ENCODE data around the gene CLDN24. TPM values are rescaled to one million over a fixed set of nuclear protein-coding genes. Genes with fewer than 3 reads are reported as not detected.

The CLDN24 gene
- total RNA-seq, 1 experiment from 2014 or later: not detected

- ATAC-seq: no peak
- ChIA-PET POLR2A (no interaction called here), RAD21 (ENCODE audit: low non-redundant PET in 1 of 2, low total read pairs in 2 of 2, uncharacterized antibody in 2 of 2, unreplicated experiment in 2 of 2) (no interaction called here), CTCF (no interaction called here)
- Histone ChIP-seq H3K79me2 (ENCODE audit: insufficient read depth, low read length) (no peaks in the 10 kb centered on the region), H3K9ac (ENCODE audit: low read length) (no peak overlapping the region), H3K36me3 (ENCODE audit: control insufficient read depth in 1 of 2, insufficient read depth in 2 of 2, low read length in 2 of 2) (peaks cover 15 to 41% of the 10 kb centered on the region in 2 experiments), H3K4me1 (ENCODE audit: control insufficient read depth in 1 of 2, insufficient read depth in 2 of 2, low read length in 2 of 2) (no peaks in the 10 kb centered on the region), H3K4me2 (ENCODE audit: low read length) (no peak overlapping the region), H3K9me2 (ENCODE audit: insufficient read depth) (no peaks in the 10 kb centered on the region), H3K27me3 (ENCODE audit: insufficient read depth, low read length) (no peaks in the 10 kb centered on the region), H3K4me3 (replicated peaks in 1 of 2; ENCODE audit: low read depth in 1 of 2, low read length in 2 of 2) (no peak overlapping the region), H3K9me3 (ENCODE audit: control insufficient read depth in 1 of 2, insufficient read depth in 1 of 2, low read depth in 1 of 2, low read length in 2 of 2) (no peaks in the 10 kb centered on the region), H2AFZ (ENCODE audit: low read depth, low read length, poor library complexity, severe bottlenecking) (no peak overlapping the region), H3K27ac (ENCODE audit: low read depth, low read length) (no peak overlapping the region), H4K20me1 (ENCODE audit: insufficient read depth) (no peaks in the 10 kb centered on the region)
- TF ChIP-seq EGR1 (IDR thresholded peaks at IDR 0.05; ENCODE audit: low read depth) (no peak), EZH2 (IDR thresholded peaks at IDR 0.05) (no peak), SP1 (IDR thresholded peaks at IDR 0.05; ENCODE audit: low read depth) (no peak), ZBTB33 (IDR thresholded peaks at IDR 0.05; ENCODE audit: extremely low read depth, insufficient replicate concordance, low read length) (no peak), CTCF (IDR thresholded peaks at IDR 0.05 in 2 of 3, conservative IDR thresholded peaks at IDR 0.05 in 1 of 3; ENCODE audit: borderline replicate concordance in 1 of 3, insufficient read depth in 1 of 3, low read depth in 2 of 3, low read length in 2 of 3) (no peak), RAD21 (IDR thresholded peaks at IDR 0.05; ENCODE audit: low read depth) (no peak), ELF1 (IDR thresholded peaks at IDR 0.05; ENCODE audit: borderline replicate concordance, low read depth) (no peak), CBX3 (IDR thresholded peaks at IDR 0.05; ENCODE audit: low read depth) (no peak), YY1 (IDR thresholded peaks at IDR 0.05; ENCODE audit: extremely low read depth, insufficient replicate concordance, low read depth, low read length) (no peak), SIN3A (IDR thresholded peaks at IDR 0.05; ENCODE audit: low read depth) (no peak), POLR2AphosphoS5 (IDR thresholded peaks at IDR 0.05; ENCODE audit: low read depth, low read length) (no peak), REST (IDR thresholded peaks at IDR 0.05; ENCODE audit: low read depth) (no peak), CEBPB (IDR thresholded peaks at IDR 0.05; ENCODE audit: low read depth) (no peak), JUND (IDR thresholded peaks at IDR 0.05) (no peak), TCF7L2 (IDR thresholded peaks at IDR 0.05; ENCODE audit: borderline replicate concordance, extremely low read depth, insufficient read depth, insufficient read length) (no peak), FOSL1 (IDR thresholded peaks at IDR 0.05; ENCODE audit: low read depth) (no peak), EZH2phosphoT487 (IDR thresholded peaks at IDR 0.05; ENCODE audit: borderline replicate concordance) (no peak), POLR2A (IDR thresholded peaks at IDR 0.05; ENCODE audit: borderline replicate concordance, extremely low read depth, insufficient read depth, insufficient read length) (no peak), ZNF274 (IDR thresholded peaks at IDR 0.05; ENCODE audit: low read depth, low read length) (no peak)
- no peak for DNase-seq (ENCODE audit: low read depth, low spot score)
- no TSS peak for BruUV-seq (replicated peaks)
- intact Hi-C loops (cut with micrococcal nuclease): no loop called here
These were observed 36.3 kb downstream of the CLDN24 start for GRCh38 chr4:183285886-183286285.
